HG03439 (cell line): ENCODE data around the gene CDPF1.
A peak's percentile ranks its signal among the peaks of the same experiment; 100 is the strongest.
"Not testable (repeated sequence)": the region's sequence is repeated elsewhere in the genome, so short reads cannot be mapped to it uniquely, and the experiment has no call there.

ENCODE experiments used
- ATAC-seq: cut with Tn5 transposase; IDR thresholded peaks from one replicate; pipeline ENCODE4 v1.9.1; 2021; ENCODE audit warnings: mild to moderate bottlenecking, moderate library complexity; ENCODE audit not compliant: unreplicated experiment

Gene CDPF1

GRCh38 chr22:46281866-46282678 lies 32.0 kb upstream of the CDPF1 start:
- ATAC-seq: no peak

DNA sequence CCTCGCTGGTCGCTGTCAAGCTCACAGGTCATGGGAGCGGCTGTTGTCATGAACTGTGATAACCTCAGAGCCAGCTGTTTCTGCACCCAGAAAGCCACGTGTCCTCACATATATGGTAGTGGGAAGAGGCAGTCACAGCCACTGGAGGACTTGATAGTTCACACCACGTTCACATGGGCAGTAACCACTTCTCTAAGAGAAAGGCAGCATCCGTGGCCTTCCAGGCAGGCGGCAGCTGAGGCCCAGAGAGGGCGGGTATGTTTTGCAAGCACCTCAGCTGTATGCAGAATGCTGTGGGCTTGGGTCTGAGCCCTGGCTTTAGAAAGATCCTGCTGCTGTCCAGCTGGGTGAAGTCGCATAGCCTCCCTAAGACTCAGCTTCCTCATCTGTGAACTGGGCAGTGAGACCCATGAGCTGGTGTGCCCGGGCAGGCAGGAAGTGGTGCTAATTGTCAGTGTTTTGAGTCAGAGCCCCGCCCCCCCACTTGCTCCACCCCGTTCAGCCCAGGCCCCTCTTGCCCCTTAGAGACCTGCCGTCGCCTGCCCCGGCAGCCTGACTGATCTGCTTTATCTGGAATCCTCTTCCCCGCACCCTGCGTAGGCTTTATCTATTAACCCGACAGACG lies 31.0 kb upstream of the CDPF1 start:
- no peak for ATAC-seq

- ATAC-seq: no peak
Observed at GRCh38 chr22:46280063-46280817, 30.1 kb upstream of the CDPF1 start.

DNA sequence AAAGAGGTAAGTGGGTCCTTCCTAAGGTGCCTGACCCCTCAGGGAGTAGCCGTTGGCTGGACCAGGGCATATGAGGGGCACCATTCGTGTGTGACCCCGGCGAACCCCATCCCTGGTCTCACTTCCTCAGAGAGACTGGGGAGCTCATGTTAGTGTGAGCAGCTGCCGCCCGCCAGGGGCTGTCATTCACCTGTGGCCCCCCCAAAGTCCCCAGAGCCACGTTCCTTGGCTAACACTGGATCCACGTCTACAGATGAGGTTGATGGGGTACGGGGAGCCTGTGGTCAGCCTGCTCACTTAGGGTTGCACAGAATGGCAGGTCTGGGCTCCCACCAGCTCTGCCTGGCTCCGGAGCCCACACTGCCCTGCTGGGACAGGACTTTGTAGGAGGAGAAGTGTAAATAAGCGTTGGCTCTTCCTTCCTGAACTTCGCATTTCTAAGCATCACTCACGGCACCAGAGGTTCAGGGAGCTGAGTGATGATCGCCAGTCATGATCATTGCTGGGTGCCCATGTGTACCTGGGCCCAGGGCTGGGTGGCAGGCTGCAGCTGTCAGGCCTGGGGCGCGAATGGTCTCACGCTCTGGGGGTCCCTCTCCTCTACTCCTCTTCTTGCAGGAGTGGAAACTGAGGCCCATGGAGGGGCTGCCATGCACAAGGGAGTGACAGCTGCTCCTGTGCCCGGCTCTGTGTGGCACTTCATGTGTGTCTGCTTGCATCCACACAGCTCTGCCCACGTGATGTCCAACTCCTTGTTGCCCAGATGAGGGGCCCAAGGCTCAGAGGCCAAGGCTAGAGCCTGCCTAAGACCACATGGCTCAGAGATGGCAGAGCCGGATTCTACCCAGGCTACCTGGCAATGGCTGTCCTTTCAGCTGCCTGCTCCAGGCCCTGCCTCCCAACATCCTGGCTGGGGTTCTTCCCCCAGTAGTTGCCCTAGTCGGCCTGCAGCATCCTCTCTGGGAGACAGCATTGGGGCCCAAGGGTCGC lies 28.9 kb upstream of the CDPF1 start:
- ATAC-seq: no peak

DNA sequence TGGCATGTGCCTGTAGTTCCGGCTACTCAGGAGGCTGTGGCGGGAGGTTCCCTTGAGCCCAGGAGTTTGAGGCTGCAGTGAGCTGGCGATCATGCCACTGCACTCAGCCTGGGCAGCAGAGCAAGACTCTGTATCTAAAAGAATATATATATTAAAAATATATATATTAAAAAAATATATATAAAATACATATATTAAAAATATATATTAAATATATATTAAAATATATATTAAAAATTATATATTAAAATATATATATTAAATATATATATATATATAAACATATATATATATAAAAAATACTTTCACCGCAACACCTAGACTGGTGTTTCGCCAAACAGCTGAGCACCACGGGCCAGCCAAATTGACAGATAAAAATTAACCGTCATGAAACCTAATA lies 26.5 kb upstream of the CDPF1 start:
- ATAC-seq: no peak

GRCh38 chr22:46275455-46276122 lies 25.5 kb upstream of the CDPF1 start:
- ATAC-seq: no peak

DNA sequence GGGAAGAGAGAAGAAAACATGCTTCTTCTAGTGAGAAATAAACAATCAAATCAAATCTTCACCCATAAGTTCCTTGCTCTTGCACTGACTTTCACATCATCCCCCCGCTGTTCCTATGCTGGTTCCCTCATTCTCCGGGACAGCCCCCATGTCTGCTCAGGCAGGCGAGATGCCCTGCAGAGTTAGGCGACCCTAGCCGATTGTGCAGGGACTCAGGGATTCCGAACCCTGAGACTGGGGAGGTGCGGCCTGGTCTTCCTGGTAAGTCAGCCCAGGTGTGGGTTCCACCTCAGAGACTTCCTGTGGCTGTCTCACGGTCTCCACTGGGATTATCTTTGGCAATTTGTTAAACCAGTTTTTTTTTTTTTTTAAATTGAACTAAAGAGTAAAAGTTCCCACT lies 24.3 kb upstream of the CDPF1 start:
- ATAC-seq: no peak

- no peak for ATAC-seq
Observed at GRCh38 chr22:46273432-46274148, 23.5 kb upstream of the CDPF1 start.

DNA sequence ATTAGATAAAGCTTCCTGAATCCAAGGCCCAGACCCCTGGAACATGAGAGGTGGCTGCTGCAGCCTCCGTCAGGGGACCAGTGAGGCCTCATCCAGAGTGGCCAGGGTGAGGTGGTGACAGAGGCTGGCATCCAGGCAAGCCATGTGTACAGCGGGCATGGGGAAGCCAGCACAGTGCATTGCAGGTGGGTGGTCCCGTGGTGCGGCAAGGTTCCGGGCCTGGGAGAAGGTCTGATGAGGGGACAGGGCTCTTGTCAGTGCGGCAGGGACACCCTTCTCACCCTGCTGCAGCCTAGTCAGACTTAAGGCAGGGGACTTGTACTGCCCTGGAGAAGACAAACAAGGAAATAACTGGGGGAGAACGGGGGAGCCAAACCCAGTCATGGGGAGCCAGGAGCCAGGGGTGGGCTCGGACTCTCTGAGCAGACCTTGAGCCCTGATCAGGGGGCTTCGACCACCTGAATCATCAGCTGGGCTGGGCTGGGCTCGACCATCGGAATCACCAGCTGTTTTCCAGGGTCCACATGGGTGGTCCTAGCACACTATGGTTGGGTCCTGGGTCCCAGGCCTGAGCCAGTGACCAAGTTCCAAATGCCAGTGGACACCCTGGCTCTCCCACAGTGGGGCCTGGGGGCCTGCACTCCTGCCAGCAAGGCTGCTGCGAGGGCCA lies 22.8 kb upstream of the CDPF1 start:
- no peak for ATAC-seq

- no peak for ATAC-seq
Observed at GRCh38 chr22:46272196-46272595, 22.1 kb upstream of the CDPF1 start.

GRCh38 chr22:46269564-46269963 lies 19.5 kb upstream of the CDPF1 start:
- ATAC-seq: no peak

DNA sequence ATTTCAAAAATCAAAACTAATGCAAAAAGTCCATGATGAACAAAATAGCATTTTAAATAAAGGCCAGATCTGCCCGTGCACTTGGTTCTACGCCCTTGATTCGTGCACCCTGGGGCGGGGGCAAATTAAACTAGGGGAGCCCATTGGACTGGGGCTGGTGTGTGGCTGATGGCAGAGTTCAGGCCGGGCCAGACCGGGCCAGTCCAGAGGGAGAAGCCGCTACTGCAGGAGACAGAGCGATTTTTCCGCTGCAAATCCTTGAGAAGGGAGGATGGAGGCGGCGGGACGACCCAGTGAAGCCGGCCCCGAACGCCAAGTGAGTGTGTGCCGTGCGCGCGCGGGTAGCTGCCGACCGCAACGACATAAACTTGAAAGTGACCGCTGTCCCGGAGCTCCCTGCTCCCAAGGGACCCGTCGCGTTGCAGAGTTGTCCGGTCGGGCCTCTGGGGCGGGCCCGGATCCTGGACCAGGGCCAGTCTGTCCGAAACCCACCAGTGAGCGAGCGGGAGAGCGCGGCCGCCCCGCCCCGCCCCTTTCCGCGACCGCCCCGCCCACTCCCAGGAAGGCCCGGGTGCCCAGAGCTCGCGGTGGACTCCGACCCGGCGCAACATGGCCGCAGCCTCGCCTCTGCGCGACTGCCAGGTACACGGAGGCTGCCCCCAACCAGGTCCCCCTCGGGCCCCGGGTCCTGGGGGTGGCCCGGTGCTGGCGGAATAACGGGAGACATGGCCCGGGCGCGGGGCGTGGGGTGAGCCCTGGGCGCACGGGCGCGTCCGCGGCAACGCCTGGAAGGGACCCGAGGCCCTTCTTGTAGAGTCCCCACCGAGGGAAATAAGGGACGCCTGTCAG lies 17.6 kb upstream of the CDPF1 start, which contains the start of gene TTC38:
TSS of gene TTC38 (plus strand) at position 578 of the 849 bp plus-strand sequence. CDS start at position 610, 32 bp downstream.
- ATAC-seq: peak; percentile 89

DNA sequence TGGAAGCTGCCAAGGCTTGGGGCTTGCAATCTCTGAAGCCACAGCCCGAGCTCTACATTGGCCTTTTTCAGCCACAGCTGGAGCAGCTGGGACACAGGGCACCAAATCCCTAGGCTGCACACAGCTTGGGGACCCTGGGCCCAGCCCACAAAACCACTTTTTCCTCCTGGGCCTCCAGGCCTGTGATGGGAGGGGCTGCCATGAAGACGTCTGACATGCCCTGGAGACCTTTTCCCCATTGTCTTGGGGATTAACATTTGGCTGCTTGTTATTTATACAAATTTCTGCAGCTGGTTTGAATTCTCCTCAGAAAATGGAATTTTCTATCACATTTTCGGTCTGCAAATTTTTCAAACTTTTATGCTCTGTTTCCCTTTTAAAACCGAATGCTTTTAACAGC lies 15.5 kb upstream of the CDPF1 start:
- ATAC-seq: not testable (repeated sequence)

DNA sequence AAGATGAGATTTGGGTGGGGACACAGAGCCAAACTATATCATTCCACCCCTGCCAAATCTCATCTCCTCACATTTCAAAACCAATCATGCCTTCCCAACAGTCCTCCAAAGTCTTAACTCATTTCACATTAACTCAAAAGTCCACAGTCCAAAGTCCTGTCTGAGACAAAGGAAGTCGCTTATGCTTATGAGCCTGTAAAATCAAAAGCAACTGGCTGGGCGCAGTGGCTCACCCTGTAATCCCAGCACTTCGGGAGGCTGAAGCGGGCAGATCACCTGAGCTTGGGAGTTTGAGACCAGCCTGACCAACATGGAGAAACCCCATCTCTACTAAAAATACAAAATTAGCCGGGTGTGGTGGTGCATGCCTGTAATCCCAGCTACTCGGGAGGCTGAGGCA lies 14.4 kb upstream of the CDPF1 start:
- not testable (repeated sequence) for ATAC-seq

DNA sequence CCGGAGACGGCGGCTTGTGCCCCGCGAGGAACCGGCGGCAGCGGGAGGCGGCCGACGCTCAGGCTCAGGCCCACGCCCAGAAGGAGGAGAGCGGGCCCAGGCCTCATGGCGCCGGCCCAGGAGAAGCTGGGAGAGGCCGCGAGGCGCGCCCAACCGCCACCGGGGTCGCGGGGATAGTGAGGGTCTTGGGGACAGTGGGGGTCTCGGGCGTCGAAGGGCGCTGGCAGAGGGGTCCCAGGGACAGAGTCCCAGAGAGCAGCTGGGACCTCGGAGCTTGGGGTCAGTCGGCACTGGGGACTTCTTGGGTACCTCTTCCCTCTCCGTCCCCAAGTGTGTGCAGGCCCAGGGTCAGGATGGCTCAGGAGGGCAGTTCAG lies 13.1 kb upstream of the CDPF1 start, which contains the start of gene PKDREJ:
TSS of gene PKDREJ (minus strand) at position 128 of the 375 bp plus-strand sequence. CDS start at position 107, 21 bp downstream.
- ATAC-seq: no peak

- ATAC-seq: no peak
Observed at GRCh38 chr22:46262449-46263215, 12.5 kb upstream of the CDPF1 start.

DNA sequence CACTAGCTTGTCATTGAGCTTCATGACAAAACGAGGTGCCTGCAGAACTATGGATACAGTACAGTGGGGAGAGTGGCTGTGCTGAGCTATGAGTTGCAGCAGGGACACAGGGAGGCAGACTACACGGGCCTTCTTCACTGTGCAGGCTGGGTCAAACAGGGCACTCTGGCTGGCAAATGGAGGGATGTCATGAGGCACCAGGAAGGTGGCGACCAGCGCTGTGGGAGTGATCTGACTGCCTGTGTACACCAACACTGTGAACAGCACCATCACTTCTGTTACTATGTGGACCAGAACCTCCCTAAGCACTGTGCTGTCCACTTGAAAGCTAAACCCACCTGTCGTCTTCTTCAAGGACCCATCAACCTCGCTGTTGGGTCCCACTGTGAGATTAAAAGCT lies 9.9 kb upstream of the CDPF1 start:
- no peak for ATAC-seq
